GM19193 (cell line): ENCODE results near the gene DGAT2.
A peak's percentile ranks its signal among the peaks of the same experiment; 100 is the strongest.

Experiments
- POLR2A ChIP-seq: IDR thresholded peaks from 4 replicates; pipeline ENCODE4 v1.6.1; 2011; ENCODE audit not compliant: insufficient read depth, insufficient read length; ENCODE audit errors: extremely low read depth

Gene DGAT2

GRCh38 chr11:75771646-75772410 lies 3.2 kb downstream of the DGAT2 start:
- TF ChIP-seq POLR2A = no peak

GRCh38 chr11:75773595-75774353 lies 5.2 kb downstream of the DGAT2 start:
- TF ChIP-seq POLR2A = no peak

GRCh38 chr11:75775056-75775455 lies 6.5 kb downstream of the DGAT2 start:
- no peak for TF ChIP-seq POLR2A

GRCh38 chr11:75776546-75776945 lies 8.0 kb downstream of the DGAT2 start:
- no peak for TF ChIP-seq POLR2A

GRCh38 chr11:75777461-75778110 lies 9.0 kb downstream of the DGAT2 start:
- TF ChIP-seq POLR2A = no peak

GRCh38 chr11:75778962-75779361 lies 10.4 kb downstream of the DGAT2 start:
- no peak for TF ChIP-seq POLR2A

- no peak for TF ChIP-seq POLR2A
Measured at GRCh38 chr11:75779960-75780359, 11.4 kb downstream of the DGAT2 start.

- no peak for TF ChIP-seq POLR2A
Measured at GRCh38 chr11:75780888-75781287, 12.3 kb downstream of the DGAT2 start.

GRCh38 chr11:75781296-75781695 lies 12.7 kb downstream of the DGAT2 start:
- no peak for TF ChIP-seq POLR2A

GRCh38 chr11:75781831-75782230 lies 13.3 kb downstream of the DGAT2 start:
- no peak for TF ChIP-seq POLR2A

- TF ChIP-seq POLR2A = no peak
Measured at GRCh38 chr11:75782540-75783263, 14.1 kb downstream of the DGAT2 start.

- TF ChIP-seq POLR2A = no peak
Measured at GRCh38 chr11:75783416-75784084, 15.0 kb downstream of the DGAT2 start.

- no peak for TF ChIP-seq POLR2A
Measured at GRCh38 chr11:75784085-75784478, 15.5 kb downstream of the DGAT2 start.

- no peak for TF ChIP-seq POLR2A
Measured at GRCh38 chr11:75784506-75784905, 15.9 kb downstream of the DGAT2 start.

- TF ChIP-seq POLR2A = no peak
Measured at GRCh38 chr11:75785187-75785586, 16.6 kb downstream of the DGAT2 start.

GRCh38 chr11:75786101-75786736 lies 17.6 kb downstream of the DGAT2 start:
- TF ChIP-seq POLR2A = peak; percentile 39
